K562 (cell line): ENCODE results near the gene GHITM. TPM values are rescaled to one million over a fixed set of nuclear protein-coding genes. Genes with fewer than 3 reads are reported as not detected.
A peak's percentile ranks its signal among the peaks of the same experiment; 100 is the strongest.

Experiments used
- ATF2 ChIP-seq: sonication (generic); formaldehyde crosslinking; IDR thresholded peaks from 2 replicates; pipeline ENCODE4 v1.8.1; 2022; ENCODE audit warnings: missing genetic modification reagents
- CREB1 ChIP-seq, 2 experiments: sonication (generic) in 1 of 2; formaldehyde crosslinking in 1 of 2; IDR thresholded peaks; 2 replicates each; pipeline versions ENCODE4 v1.6.1 to v1.8.0; 2012 to 2022; ENCODE audit warnings: inconsistent platforms in 1 of 2, mild to moderate bottlenecking in 1 of 2, missing genetic modification reagents in 1 of 2, moderate library complexity in 1 of 2
- FUS ChIP-seq: fragments of 200-400 bp; formaldehyde crosslinking; optimal IDR thresholded peaks from 2 replicates; pipeline ENCODE3; 2017; ENCODE audit warnings: low read depth, low read length
- HLTF ChIP-seq: fragments of 450-650 bp; IDR thresholded peaks from 2 replicates; pipeline ENCODE4 v1.6.1; 2016
- KAT7 ChIP-seq: sonication (generic); formaldehyde crosslinking; IDR thresholded peaks from 2 replicates; pipeline ENCODE4 v1.8.0; 2022; ENCODE audit warnings: missing genetic modification reagents, mild to moderate bottlenecking, borderline replicate concordance
- L3MBTL2 ChIP-seq: fragments of 450-650 bp; IDR thresholded peaks from 2 replicates; pipeline ENCODE4 v1.6.1; 2016; ENCODE audit warnings: mild to moderate bottlenecking, moderate library complexity
- MAFF ChIP-seq: IDR thresholded peaks from 2 replicates; pipeline ENCODE4 v1.6.1; 2012; ENCODE audit warnings: low read length, improper control_type of control experiment
- MEF2A ChIP-seq: IDR thresholded peaks from 2 replicates; pipeline ENCODE4 v1.6.1; 2011; ENCODE audit warnings: low read depth, mild to moderate bottlenecking, low read length, moderate library complexity; ENCODE audit not compliant: control insufficient read depth
- POU5F1 ChIP-seq: fragments of 150-350 bp; IDR thresholded peaks from 2 replicates; pipeline ENCODE4 v1.6.1; 2014; ENCODE audit warnings: borderline replicate concordance, low read length, low read depth, mild to moderate bottlenecking; ENCODE audit not compliant: partially characterized antibody
- SAP30 ChIP-seq: fragments of 200-600 bp; sonication (generic); IDR thresholded peaks from 2 replicates; pipeline ENCODE4 v1.6.1; 2012; ENCODE audit warnings: borderline replicate concordance, low read depth, mild to moderate bottlenecking, moderate library complexity, low read length, control low read depth, inconsistent platforms; ENCODE audit not compliant: insufficient read depth, poor library complexity, severe bottlenecking
- TGIF2 ChIP-seq: sonication (generic); formaldehyde crosslinking; IDR thresholded peaks from 2 replicates; pipeline ENCODE4 v1.8.1; 2022; ENCODE audit warnings: mild to moderate bottlenecking, missing genetic modification reagents, moderate library complexity
- ZNF174 ChIP-seq: fragments of 250-450 bp; sonication (Bioruptor Pico); IDR thresholded peaks from 2 replicates; pipeline ENCODE4 v1.4.0; 2020; ENCODE audit warnings: mild to moderate bottlenecking
- ZNF217 ChIP-seq: sonication (generic); formaldehyde crosslinking; IDR thresholded peaks from 2 replicates; pipeline ENCODE4 v1.8.0; 2022; ENCODE audit warnings: mild to moderate bottlenecking, missing genetic modification reagents
- ZNF232 ChIP-seq: sonication (generic); formaldehyde crosslinking; IDR thresholded peaks from 2 replicates; pipeline ENCODE4 v1.8.0; 2022; ENCODE audit warnings: mild to moderate bottlenecking, missing genetic modification reagents
- ZNF280B ChIP-seq: fragments of 250-450 bp; sonication (Bioruptor Pico); IDR thresholded peaks from 2 replicates; pipeline ENCODE4 v1.5.1; 2021; ENCODE audit warnings: mild to moderate bottlenecking
- polyA plus RNA-seq, 8 experiments: library from polyadenylated mRNA; depleted of rRNA in 4 of 8; stranded (reverse) in 5 of 8; unstranded in 3 of 8; fragments of >200 nt; fragmentation: Nextera tagmentation in 2 of 8; fragmentation: Illumina TruSeq in 1 of 8; extraction: Ambion mirVana in 2 of 8; extraction: Trizol in 1 of 8; gene quantifications; 2 replicates each; pipeline versions ENCODE4 v1.2.1 to v1.2.3, GENCODE V29; 2011 to 2014; ENCODE audit warnings: inconsistent platforms in 1 of 8, missing spikeins in 1 of 8
- total RNA-seq, 7 experiments: library from RNA; depleted of rRNA in 6 of 7; stranded (reverse); fragments of >200 nt in 6 of 7; fragmentation: Illumina TruSeq in 2 of 7; extraction: Trizol in 2 of 7; gene quantifications; 2 replicates each; pipeline versions ENCODE4 v1.2.1 to v1.2.3, GENCODE V29; 2011 to 2021; ENCODE audit warnings: low replicate concordance in 1 of 7
- TF ChIP-seq, protein P1 (sequence below): sonication (generic); formaldehyde crosslinking; IDR thresholded peaks from 2 replicates; pipeline ENCODE4 v1.8.1; 2023; ENCODE audit warnings: missing genetic modification reagents, mild to moderate bottlenecking, borderline replicate concordance
- TF ChIP-seq, protein P2 (sequence below): fragments of 250-450 bp; sonication (Bioruptor Pico); IDR thresholded peaks from 2 replicates; pipeline ENCODE4 v1.8.0; 2022; ENCODE audit warnings: moderate library complexity, mild to moderate bottlenecking, inconsistent platforms

The GHITM gene
- total and polyA plus RNA-seq, 9 of the 15 experiments (the other 6 are each of a cell fraction or from before 2014, with no cell fraction given), result 322 to 1,258 (median 386) TPM

GRCh38 chr10:84139126-84140035 is at the start of gene GHITM (continued):
- TF ChIP-seq, protein P1, sequence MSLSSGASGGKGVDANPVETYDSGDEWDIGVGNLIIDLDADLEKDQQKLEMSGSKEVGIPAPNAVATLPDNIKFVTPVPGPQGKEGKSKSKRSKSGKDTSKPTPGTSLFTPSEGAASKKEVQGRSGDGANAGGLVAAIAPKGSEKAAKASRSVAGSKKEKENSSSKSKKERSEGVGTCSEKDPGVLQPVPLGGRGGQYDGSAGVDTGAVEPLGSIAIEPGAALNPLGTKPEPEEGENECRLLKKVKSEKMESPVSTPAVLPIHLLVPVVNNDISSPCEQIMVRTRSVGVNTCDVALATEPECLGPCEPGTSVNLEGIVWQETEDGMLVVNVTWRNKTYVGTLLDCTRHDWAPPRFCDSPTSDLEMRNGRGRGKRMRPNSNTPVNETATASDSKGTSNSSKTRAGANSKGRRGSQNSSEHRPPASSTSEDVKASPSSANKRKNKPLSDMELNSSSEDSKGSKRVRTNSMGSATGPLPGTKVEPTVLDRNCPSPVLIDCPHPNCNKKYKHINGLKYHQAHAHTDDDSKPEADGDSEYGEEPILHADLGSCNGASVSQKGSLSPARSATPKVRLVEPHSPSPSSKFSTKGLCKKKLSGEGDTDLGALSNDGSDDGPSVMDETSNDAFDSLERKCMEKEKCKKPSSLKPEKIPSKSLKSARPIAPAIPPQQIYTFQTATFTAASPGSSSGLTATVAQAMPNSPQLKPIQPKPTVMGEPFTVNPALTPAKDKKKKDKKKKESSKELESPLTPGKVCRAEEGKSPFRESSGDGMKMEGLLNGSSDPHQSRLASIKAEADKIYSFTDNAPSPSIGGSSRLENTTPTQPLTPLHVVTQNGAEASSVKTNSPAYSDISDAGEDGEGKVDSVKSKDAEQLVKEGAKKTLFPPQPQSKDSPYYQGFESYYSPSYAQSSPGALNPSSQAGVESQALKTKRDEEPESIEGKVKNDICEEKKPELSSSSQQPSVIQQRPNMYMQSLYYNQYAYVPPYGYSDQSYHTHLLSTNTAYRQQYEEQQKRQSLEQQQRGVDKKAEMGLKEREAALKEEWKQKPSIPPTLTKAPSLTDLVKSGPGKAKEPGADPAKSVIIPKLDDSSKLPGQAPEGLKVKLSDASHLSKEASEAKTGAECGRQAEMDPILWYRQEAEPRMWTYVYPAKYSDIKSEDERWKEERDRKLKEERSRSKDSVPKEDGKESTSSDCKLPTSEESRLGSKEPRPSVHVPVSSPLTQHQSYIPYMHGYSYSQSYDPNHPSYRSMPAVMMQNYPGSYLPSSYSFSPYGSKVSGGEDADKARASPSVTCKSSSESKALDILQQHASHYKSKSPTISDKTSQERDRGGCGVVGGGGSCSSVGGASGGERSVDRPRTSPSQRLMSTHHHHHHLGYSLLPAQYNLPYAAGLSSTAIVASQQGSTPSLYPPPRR (CRISPR knock-in tag), result no peak
- TF ChIP-seq MEF2A, result no peak
- TF ChIP-seq ZNF217 (CRISPR knock-in tag), result no peak
- TF ChIP-seq ZNF174 (CRISPR knock-in tag), result no peak
- TF ChIP-seq FUS, result peak; percentile 40
- TF ChIP-seq CREB1 (IDR thresholded peaks at IDR 0.05), result peak; percentile 99
- peak; percentile 99 for TF ChIP-seq CREB1 (CRISPR knock-in tag; IDR thresholded peaks at IDR 0.05)
- no peak; the same call in 1 of the 2 replicates for TF ChIP-seq ZNF232 (CRISPR knock-in tag)
- TF ChIP-seq, protein P2, sequence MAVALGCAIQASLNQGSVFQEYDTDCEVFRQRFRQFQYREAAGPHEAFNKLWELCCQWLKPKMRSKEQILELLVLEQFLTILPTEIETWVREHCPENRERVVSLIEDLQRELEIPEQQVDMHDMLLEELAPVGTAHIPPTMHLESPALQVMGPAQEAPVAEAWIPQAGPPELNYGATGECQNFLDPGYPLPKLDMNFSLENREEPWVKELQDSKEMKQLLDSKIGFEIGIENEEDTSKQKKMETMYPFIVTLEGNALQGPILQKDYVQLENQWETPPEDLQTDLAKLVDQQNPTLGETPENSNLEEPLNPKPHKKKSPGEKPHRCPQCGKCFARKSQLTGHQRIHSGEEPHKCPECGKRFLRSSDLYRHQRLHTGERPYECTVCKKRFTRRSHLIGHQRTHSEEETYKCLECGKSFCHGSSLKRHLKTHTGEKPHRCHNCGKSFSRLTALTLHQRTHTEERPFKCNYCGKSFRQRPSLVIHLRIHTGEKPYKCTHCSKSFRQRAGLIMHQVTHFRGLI (CRISPR knock-in tag), result no peak
- TF ChIP-seq SAP30, result peak; percentile 87
- no peak for TF ChIP-seq POU5F1
- TF ChIP-seq HLTF, result peak; percentile 77; the same call in 1 of the 2 replicates
- peak; percentile 58 for TF ChIP-seq MAFF
- no peak for TF ChIP-seq TGIF2 (CRISPR knock-in tag)
- TF ChIP-seq L3MBTL2, result peak; percentile 44; the same call in 1 of the 2 replicates
- peak; percentile 9; the same call in 1 of the 2 replicates for TF ChIP-seq ATF2 (CRISPR knock-in tag)
- TF ChIP-seq ZNF280B (CRISPR knock-in tag), result no peak
- peak; percentile 81; the same call in 1 of the 2 replicates for TF ChIP-seq KAT7 (CRISPR knock-in tag)
